Measurements from ENCODE around the gene LRCOL1.

DNA sequence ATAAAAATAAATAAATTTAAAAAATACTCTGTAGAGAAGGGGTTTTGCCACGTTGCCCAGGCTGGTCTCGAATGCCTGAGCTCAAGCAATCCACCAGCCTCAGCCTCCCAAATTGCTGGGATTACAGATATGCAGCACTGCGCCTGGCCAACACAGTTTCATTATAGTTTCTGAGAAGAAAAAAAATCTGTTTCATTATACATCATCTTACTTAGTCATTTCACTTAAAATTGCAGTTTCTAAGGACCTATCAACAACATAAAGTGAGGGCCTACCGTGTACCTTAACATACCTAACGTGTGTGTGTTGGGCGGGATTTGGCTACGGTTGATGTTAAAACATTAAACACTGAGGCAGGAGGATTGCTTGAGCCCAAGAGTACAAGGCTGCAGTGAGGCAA lies 36.5 kb upstream of the LRCOL1 start:
- TF ChIP-seq POLR2A (IDR thresholded peaks at IDR 0.05; ENCODE audit: low read depth, low read length): no peak
- no peak for TF ChIP-seq POLR2AphosphoS5 (IDR thresholded peaks at IDR 0.05; ENCODE audit: low read depth, low read length)
- TF ChIP-seq TAF1 (IDR thresholded peaks at IDR 0.05; ENCODE audit: borderline replicate concordance, low read depth, low read length): no peak
